GM21528 (cell line): Measurements from ENCODE around the gene DYRK4.

Experiments
- ATAC-seq: cut with Tn5 transposase; IDR thresholded peaks from one replicate; pipeline ENCODE4 v1.9.1; 2021; ENCODE audit warnings: mild to moderate bottlenecking, moderate library complexity; ENCODE audit not compliant: unreplicated experiment, low FRiP score

Gene DYRK4

DNA sequence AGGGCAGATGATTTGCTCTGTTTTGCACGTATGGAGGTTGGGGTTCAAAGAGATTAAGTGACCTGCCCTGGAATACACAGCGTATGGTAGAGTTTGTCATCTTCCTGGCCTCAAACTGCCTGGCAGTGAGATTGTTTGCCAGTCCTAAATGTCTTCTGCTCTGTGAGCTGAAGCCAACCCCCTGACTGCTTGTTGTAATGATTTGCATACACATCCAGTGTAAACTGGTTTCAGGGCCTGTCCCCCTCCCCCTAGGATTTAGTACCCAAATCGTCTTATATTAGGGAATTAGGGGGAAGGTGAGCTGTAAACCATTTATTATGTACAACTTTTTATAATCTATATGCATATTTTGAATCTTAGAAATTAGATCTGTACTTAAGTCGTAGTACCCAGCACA is 48.5 kb downstream of the DYRK4 start:
- ATAC-seq, result no peak

DNA sequence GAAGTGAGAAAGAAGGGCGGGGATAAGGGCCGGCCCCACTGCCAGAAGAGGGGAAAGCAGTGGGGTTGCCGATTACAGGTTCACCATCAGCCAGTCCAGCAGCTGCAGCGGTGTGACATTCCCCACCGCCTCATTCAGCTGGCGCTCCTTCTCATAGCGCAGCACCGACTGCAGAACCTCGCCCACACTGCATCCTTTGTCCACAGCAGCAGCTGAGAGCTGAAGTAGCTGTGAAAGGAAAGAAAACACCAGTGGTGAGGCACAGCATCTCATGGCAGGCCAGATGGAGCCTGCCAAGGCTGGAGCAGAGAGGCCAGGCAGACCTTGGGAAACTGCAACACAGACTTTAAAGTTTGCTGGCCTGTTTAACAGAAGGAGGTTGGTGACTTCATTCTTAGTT is 53.7 kb downstream of the DYRK4 start:
- ATAC-seq, result no peak

DNA sequence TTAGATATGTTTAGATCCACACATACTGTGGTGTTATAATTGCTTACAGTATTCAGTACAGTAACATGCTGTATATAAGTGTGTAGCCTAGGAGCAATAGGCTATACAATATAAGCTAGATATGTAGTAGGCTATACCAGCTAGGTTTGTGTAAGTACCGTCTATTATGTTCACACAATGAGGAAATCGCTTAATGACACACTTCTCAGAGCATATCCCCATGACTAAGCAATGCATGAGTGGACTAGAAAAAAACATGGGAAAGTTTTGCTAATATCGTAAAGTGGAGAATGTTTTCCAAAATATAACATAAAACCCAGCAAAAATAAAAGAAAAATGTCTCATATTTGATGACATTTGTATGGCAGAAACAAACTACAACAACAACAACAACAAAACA is 59.5 kb downstream of the DYRK4 start:
- ATAC-seq, result no peak

DNA sequence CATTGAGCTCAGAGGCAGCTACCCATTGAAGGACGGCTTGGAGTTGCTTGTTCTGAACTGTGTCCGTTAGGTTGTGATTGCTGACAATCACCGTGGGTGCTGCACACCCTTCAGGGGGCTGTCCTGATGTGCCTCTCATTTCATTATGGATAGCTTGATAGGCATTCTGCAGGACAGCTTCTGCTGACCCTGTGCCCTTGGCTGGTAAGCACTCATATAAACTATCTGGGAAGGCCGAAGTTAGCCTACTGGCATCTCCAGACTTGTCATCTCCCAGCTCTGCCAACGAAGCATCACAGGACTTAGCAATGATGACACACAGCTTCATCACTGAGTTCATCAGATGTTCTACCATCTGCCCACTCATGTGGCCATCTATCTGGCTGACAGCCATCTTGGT is 64.5 kb downstream of the DYRK4 start:
- no peak for ATAC-seq

DNA sequence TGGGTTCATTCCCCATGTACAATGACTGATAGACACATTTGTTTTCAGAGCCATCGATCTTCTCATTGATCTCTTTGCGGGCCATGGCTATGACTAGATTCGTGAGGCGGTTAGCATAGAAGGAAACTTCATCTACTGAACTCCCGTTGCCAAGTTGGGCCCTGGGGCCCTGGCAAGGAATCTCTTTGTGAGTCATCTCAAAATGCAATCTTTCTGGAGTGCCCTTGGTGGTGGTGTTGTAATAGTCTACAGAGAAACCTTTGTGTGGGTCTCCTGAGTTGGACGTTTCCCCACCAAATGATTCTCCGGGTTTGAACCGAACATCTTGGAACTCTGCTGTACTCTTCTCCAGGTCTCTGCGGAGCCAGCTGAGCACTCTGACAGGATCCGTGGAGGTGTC is 66.4 kb downstream of the DYRK4 start:
- ATAC-seq, result no peak

DNA sequence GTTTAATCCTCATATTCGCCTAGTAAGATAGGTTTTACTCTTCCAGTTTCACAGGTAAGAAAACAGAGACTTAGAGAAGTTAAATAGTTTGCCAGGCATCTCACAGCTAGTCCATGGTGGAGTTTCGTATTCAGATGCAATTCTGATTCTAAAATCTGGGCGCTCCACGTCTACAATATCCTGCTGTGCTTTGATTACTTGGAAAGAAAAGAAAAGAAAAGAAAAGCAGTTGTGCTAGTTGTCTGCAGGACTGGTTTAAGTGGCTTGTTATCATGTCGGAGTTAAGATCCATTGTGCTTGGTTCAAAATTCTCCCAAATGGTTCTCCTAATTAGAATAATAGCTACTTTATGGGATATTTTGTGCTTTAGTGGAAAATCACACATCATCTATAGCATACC is 68.3 kb downstream of the DYRK4 start:
- no peak for ATAC-seq

DNA sequence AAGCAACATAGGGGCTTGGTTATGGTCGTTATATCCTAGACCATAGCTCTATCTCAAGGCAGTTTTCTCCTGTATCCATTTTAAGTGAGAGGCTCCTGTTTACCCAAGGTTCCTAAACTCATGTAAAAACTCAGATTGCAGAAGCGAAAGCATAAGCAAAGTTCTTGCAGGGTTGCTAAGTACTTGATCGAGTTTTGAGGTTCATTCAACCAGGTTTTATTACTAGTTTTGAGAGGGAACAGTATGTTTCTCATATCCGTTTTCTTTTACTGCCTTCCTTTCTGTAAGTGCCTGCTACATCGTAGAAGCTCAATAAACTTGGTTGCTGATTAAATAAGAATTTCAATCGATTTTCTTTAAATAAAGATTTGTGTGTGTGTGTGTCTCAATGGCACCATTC is 81.7 kb downstream of the DYRK4 start:
- ATAC-seq, result no peak

DNA sequence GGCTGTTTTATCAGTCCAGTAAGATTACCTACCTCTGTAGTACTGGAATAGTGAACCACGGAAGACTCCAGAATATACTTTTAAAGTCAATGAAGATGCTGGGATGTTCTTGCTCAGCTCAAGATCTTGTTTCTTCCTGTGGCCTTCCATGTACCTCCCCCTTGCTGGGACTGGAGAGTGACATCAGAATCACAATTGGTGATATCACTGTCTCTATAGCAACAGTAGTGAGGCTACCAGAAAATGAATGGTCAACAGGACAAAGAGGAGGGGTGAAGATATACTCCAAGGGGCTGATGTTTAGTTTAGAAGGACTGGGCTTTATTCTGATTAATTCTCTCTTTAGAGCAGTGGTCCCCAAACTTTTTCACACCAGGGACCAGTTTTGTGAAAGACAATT is 83.0 kb downstream of the DYRK4 start:
- no peak for ATAC-seq

DNA sequence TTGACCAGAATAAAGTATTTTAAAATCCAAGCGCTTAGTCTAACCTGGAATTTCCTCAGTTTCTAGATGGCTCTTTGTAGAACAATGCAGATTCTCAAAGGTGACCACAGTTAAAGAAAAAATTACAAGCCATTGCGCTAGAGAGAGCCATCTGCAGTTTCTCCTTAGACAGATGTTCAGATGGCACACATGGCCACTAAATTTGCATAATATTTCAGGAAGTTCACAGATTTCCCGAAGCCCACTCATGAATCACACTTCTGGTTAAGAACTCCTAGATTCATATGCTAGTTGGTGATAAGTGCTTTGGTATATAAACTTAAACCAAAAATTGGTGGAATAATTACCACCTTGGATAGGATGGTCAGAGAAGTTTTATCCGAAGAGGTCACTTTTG is 86.1 kb downstream of the DYRK4 start:
- no peak for ATAC-seq

DNA sequence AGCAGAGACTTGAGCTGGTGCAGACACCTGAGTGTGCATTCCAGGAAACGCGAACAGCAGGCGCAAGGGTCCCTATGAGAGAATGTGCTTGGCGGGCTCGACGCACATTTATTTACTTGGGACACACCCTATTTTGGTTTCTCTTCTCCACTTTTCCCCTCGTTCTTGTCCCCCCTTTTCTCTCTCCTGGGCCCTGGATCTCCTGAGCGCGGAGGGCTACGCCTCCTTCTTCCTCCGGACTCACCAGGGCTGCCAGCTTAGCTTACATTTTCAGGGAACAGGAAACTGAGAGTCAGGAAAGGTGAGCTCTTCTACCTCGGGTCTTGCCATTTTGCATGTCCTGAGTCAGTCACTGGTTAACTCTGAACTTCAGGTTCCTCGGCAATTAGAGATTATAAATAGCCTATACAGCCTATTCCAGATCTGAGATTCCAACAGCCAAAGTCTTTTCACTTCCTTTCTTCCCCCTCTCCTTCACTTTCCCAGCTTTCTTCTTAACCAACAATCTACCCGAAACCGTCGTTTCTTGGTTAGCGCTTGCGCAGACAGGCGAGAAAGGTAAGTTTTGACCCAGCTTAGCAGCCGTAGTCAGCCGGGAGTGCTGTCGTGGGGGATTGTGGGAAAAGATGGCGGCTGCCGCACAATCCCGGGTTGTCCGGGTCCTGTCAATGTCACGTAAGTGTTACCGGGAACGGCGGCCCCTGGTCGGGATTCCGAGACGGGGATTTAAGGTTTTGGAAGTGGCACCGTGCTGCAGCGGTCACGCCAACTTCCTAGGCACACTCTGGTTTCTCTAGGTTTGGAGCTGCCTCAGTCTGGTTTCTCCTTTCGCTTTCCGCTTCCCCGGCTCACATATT is 86.7 kb downstream of the DYRK4 start, which contains the start of the genes AKAP3 and NDUFA9:
Gene AKAP3 (minus strand): TSS at position 551 of the 857 bp plus-strand sequence. CDS start 10,855 bp downstream, outside the sequence.
Gene NDUFA9 (plus strand): TSS at position 614 of the 857 bp plus-strand sequence. CDS start 13 bp downstream, at position 627.
- ATAC-seq, result peak; percentile 84

DNA sequence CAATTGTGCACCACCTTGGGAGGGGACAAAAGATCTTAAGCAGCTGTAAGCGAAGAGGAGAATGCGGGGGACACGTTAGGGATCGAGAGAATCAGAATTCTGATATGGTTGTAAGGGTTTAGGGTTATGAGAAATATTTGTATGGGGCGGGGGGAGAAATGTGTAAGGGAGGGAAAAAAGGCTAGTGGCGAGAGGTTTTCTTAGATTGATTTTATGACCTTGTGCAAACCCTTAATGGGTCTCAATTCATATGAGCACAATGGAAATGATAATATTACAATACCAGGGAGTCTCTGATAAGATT is 87.3 kb downstream of the DYRK4 start:
- no peak for ATAC-seq

DNA sequence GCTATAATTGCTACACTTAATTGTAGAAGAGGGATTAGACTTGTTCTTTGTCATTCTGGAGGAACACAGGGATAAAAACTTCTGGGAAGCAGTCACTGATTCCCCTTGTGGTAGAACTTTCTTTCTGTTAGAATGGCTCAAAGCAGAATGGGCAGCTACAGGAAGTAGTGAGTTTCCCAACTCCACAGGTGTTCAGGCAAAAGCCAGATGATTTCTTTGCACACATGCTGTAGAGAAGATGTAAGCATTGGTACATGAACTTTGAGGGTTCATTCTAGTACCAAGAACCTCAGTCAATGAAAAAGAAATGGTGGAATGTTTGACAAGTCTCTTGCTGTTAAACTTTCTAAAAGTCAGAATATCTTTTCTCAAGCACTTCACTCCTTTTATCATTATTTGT is 91.2 kb downstream of the DYRK4 start:
- no peak for ATAC-seq

DNA sequence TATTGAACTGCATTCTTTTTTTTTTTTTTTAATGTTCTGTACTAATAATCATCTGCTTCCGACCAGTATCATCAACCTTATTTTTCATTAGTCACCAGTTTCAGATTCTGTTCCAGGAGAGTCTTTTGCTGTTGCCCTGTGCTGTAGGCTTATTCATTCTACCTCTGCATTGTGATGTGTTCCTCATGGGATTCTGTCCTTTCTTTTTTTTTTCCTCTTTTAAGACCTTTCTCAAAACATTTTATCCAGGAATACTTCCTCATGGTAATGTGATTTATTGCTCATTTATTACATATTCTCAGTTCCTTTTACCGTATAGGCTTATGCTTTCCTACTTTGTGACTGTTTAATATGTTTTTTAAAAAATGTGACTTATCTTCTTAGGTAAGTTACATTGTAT is 91.7 kb downstream of the DYRK4 start:
- no peak for ATAC-seq
